RWPE2 (cell line): ENCODE data around the gene VAV3.
A peak's percentile ranks its signal among the peaks of the same experiment; 100 is the strongest.
"Not testable (repeated sequence)": the region's sequence is repeated elsewhere in the genome, so short reads cannot be mapped to it uniquely, and the experiment has no call there.

Experiments
- ATAC-seq: fragments of 200-7000 bp; cut with Tn5 transposase; 3 replicates; pipeline ENCODE4 v1.9.1; 2021; ENCODE audit warnings: low read depth
- DNase-seq: peaks from one replicate; pipeline ENCODE4 v3.0.0-alpha.2; 2020; ENCODE audit warnings: low spot score
- H3K27ac ChIP-seq: fragments of 450-650 bp; 2 replicates; pipeline ENCODE4 v1.5.1; 2017; ENCODE audit warnings: mild to moderate bottlenecking; ENCODE audit not compliant: poor library complexity, severe bottlenecking
- H3K27me3 ChIP-seq: fragments of 250-450 bp; sonication (Bioruptor Pico); 2 replicates; pipeline ENCODE4 v1.5.1; 2021; ENCODE audit warnings: mild to moderate bottlenecking, moderate library complexity; ENCODE audit not compliant: insufficient read depth, poor library complexity, severe bottlenecking
- H3K36me3 ChIP-seq: fragments of 250-450 bp; sonication (Bioruptor Pico); 2 replicates; pipeline ENCODE4 v1.5.1; 2020; ENCODE audit warnings: low read depth, mild to moderate bottlenecking, moderate library complexity
- H3K4me1 ChIP-seq: fragments of 250-450 bp; sonication (Bioruptor Pico); 2 replicates; pipeline ENCODE4 v1.5.1; 2021; ENCODE audit warnings: mild to moderate bottlenecking, moderate library complexity; ENCODE audit not compliant: insufficient read depth, poor library complexity, severe bottlenecking
- H3K4me3 ChIP-seq: fragments of 250-450 bp; sonication (Bioruptor Pico); 2 replicates; pipeline ENCODE4 v1.5.1; 2021; ENCODE audit warnings: mild to moderate bottlenecking, moderate library complexity; ENCODE audit not compliant: severe bottlenecking
- H3K9me3 ChIP-seq: fragments of 250-450 bp; sonication (Bioruptor Pico); 2 replicates; pipeline ENCODE4 v1.5.1; 2021; ENCODE audit warnings: mild to moderate bottlenecking, moderate library complexity; ENCODE audit not compliant: severe bottlenecking
- TF ChIP-seq, protein P1 (sequence below): fragments of 450-650 bp; IDR thresholded peaks from one replicate; pipeline ENCODE4 v1.5.1; 2017; ENCODE audit warnings: mild to moderate bottlenecking, moderate library complexity; ENCODE audit not compliant: poor library complexity, severe bottlenecking

VAV3 gene

DNA sequence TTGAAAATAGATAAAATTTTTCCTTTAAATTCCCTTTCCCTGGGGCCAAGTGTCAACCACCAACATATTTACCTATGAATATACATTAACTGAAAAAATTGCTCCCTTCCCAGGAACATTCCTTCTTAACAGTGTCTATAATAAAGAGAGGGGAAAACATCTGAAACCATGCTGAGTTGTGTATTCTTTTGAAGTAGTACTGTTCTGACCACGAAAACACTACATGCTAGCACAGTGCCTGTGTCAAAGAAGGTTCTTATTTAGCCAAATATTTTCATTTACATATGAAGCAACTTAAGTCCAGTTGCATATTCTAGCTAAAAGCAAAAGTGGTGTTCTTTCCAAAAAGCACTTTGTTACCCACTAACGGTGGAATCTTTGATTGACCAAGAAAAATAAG, 311.2 kb downstream of the VAV3 start:
- Histone ChIP-seq H3K4me3 (no peak overlapping the region), H3K36me3 (no peaks in the 10 kb centered on the region), H3K4me1 (peaks cover under 1% of the 10 kb centered on the region), H3K27me3 (no peaks in the 10 kb centered on the region), H3K9me3 (no peaks in the 10 kb centered on the region), H3K27ac (no peak overlapping the region)
- ATAC-seq, result no peak
- no peak for DNase-seq
- TF ChIP-seq, protein P1, sequence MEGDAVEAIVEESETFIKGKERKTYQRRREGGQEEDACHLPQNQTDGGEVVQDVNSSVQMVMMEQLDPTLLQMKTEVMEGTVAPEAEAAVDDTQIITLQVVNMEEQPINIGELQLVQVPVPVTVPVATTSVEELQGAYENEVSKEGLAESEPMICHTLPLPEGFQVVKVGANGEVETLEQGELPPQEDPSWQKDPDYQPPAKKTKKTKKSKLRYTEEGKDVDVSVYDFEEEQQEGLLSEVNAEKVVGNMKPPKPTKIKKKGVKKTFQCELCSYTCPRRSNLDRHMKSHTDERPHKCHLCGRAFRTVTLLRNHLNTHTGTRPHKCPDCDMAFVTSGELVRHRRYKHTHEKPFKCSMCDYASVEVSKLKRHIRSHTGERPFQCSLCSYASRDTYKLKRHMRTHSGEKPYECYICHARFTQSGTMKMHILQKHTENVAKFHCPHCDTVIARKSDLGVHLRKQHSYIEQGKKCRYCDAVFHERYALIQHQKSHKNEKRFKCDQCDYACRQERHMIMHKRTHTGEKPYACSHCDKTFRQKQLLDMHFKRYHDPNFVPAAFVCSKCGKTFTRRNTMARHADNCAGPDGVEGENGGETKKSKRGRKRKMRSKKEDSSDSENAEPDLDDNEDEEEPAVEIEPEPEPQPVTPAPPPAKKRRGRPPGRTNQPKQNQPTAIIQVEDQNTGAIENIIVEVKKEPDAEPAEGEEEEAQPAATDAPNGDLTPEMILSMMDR, result no peak

DNA sequence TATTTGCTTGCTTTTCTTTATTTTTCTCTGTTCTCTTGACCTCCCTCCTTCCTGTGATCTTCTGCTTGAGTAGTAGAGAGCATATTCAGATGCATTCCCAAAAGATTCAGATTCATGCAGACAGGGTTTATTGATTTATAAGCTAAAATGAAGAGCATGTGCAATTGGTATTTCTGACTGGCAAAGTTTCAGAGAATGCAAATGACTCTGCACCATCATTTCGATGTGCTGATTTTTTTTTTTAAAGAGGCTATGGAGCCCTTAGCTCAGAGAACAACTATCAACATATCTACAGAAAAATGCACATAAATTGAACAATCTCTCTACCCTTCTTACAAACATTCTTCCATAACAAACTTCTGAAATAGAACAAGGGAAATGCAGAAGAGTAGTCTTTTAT, 312.0 kb downstream of the VAV3 start:
- no peaks in the 10 kb centered on the region for H3K36me3 ChIP-seq
- H3K4me1 ChIP-seq, result peaks cover 7% of the 10 kb centered on the region
- TF ChIP-seq, protein P1, result no peak
- no peaks in the 10 kb centered on the region for H3K27me3 ChIP-seq
- H3K27ac ChIP-seq, result no peak overlapping the region
- no peak overlapping the region for H3K4me3 ChIP-seq
- no peak for DNase-seq
- no peak for ATAC-seq
- no peaks in the 10 kb centered on the region for H3K9me3 ChIP-seq

DNA sequence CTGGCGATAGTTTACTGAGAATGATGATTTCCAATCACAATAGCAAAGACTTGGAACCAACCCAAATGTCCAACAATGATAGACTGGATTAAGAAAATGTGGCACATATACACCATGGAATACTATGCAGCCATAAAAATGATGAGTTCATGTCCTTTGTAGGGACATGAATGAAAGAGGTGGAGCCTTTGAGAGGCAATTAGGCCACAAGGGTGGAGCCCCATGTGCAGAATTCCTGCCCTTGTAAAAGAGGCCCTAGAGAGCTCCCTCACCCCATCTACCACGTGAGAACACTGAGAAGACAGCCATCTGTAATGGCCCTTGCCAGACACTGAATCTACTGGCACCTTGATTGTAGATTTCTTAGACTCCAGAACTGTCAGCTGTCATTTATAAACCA, 314.2 kb downstream of the VAV3 start:
- not testable (repeated sequence) for H3K27me3 ChIP-seq, H3K9me3 ChIP-seq, H3K36me3 ChIP-seq, H3K4me3 ChIP-seq, DNase-seq, H3K27ac ChIP-seq, ATAC-seq
- H3K4me1 ChIP-seq, result peaks cover 14% of the 10 kb centered on the region

DNA sequence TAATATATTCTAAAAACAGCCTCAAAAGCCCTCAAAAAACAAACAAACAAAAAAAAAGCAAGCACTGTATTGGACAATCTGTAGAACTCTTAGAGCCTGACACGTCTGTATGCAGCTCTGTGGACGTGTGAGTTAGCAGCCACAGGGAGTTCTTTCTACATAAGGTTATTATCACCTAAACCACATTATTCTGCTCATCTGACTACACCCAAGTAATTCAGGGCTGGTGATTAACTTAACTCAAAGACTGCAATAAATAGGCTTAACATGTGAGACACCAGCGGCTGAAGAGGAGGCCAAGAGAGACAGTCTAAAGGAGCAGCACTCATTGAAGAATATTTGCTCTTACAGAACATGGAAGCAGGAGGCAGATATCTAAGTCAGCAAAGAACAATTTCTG, 316.0 kb downstream of the VAV3 start:
- ATAC-seq (no peak), DNase-seq (no peak)
- TF ChIP-seq, protein P1, result no peak
- no peaks in the 10 kb centered on the region for H3K9me3 ChIP-seq
- no peaks in the 10 kb centered on the region for H3K27me3 ChIP-seq
- H3K4me3 ChIP-seq, result no peak overlapping the region
- H3K36me3 ChIP-seq, result no peaks in the 10 kb centered on the region
- H3K4me1 ChIP-seq, result peaks cover 14% of the 10 kb centered on the region
- peak overlapping the region; percentile 31 for H3K27ac ChIP-seq

DNA sequence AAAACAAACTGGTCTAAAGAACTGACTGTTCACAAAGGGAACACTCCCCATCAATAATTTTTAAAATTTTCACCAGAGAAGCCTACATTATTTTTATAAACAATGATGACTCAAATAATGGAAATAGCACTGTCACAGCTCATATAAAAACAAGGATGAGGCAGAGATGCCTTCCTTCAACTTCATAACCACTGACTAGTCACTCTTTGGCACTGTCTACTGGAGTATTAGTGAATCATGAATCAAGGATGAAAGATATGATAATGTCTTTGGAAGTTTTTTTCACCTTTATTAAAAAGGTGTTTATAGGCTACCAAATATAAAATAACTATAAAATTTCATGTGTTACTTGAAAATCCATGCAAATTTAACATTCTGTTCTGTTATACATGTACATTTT, 316.9 kb downstream of the VAV3 start:
- H3K27ac ChIP-seq, result peak overlapping the region; percentile 31
- H3K27me3 ChIP-seq, result no peaks in the 10 kb centered on the region
- no peak for DNase-seq
- no peak overlapping the region for H3K4me3 ChIP-seq
- ATAC-seq, result peak; percentile 99
- peaks cover 14% of the 10 kb centered on the region for H3K4me1 ChIP-seq
- TF ChIP-seq, protein P1, result no peak
- no peaks in the 10 kb centered on the region for H3K36me3 ChIP-seq
- H3K9me3 ChIP-seq, result no peaks in the 10 kb centered on the region

DNA sequence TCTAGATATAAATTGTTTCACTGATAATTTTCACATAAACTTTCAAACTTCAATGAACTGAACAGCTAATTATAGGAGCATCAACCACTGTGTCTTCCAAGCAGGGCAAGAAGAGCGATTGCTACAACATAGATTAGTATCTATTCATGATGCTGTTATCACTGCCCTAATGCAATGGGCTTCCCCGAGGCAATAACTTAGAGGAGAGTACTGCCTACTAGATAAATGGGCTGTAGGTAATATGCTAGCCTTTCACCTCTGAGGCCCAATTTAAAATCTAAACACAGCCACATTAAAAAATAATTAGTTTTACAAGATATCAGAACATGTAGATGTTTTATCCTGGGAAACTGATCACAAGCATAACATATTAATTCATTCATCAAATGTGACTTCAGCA, 318.0 kb downstream of the VAV3 start:
- DNase-seq (no peak), ATAC-seq (no peak)
- H3K27ac ChIP-seq, result no peak overlapping the region
- H3K4me1 ChIP-seq, result peaks cover 14% of the 10 kb centered on the region
- H3K9me3 ChIP-seq, result no peaks in the 10 kb centered on the region
- no peak overlapping the region for H3K4me3 ChIP-seq
- TF ChIP-seq, protein P1, result no peak
- no peaks in the 10 kb centered on the region for H3K36me3 ChIP-seq
- no peaks in the 10 kb centered on the region for H3K27me3 ChIP-seq
